Suppressor macrophage treated with lipopolysaccharide for 4 hours (primary cell): ENCODE measurements around the gene TMEM25.
"Not testable (repeated sequence)": the region's sequence is repeated elsewhere in the genome, so short reads cannot be mapped to it uniquely, and the experiment has no call there.

Source experiments
- DNase-seq: peaks from one replicate; pipeline ENCODE4 v3.0.0-alpha.2; 2020

Gene TMEM25

DNA sequence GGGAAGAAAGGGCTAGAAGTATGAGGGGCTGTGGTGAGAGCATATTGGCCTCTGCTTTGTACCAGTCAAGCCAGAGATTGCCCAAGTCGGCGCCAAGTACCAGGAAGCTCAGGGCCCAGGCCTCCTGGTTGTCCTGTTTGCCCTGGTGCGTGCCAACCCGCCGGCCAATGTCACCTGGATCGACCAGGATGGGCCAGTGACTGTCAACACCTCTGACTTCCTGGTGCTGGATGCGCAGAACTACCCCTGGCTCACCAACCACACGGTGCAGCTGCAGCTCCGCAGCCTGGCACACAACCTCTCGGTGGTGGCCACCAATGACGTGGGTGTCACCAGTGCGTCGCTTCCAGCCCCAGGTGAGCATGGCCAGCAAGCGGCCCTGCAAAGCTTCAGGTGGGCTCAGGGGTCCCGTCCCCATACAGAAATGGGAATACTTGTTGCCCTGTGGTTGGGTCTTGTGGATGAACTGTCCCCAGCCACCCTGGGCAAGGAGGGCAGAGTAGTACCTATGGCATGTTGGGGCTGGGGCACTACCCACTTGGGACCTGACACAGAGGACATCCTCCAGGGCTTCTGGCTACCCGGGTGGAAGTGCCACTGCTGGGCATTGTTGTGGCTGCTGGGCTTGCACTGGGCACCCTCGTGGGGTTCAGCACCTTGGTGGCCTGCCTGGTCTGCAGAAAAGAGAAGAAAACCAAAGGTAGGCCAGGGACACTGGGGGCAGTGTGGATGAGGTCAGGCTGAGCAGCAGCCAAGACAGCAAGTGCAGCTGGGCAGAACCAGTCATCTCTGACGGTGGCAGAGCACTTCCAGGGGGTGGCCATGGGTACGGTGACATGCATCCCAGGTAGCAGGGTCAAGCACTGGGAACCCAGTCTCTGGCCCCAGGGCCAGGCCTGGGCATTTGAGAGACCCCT lies 2.1 kb downstream of the TMEM25 start:
- no peak for DNase-seq

GRCh38 chr11:118533769-118534729 lies 3.1 kb downstream of the TMEM25 start:
- DNase-seq, result no peak

DNA sequence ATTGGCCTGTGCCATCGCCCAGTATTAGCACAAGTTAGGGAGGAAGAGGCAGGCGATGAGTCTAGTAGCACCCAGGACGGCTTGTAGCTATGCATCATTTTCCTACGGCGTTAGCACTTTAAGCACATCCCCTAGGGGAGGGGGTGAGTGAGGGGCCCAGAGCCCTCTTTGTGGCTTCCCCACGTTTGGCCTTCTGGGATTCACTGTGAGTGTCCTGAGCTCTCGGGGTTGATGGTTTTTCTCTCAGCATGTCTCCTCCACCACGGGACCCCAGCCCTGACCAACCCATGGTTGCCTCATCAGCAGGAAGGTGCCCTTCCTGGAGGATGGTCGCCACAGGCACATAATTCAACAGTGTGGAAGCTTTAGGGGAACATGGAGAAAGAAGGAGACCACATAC lies 4.3 kb downstream of the TMEM25 start:
- DNase-seq, result no peak

DNA sequence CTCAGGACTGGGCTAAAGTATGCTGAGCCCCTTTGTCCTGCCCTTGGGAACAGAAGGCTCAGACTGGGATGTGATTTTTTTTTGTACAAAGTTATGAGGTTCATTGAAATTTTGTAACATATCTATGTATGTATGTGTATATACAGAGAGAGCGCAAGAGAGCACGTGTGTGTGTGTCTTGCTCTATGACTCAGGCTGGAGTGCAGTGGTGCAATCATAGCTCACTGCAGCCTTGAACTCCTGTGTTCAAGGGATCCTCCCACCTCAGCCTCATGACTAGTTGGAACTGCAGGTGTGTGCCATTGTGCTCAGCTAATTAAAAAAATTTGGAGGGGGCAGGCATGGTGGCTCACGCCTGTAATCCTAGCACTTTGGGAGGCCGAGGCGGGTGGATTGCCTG lies 5.7 kb downstream of the TMEM25 start:
- no peak for DNase-seq

GRCh38 chr11:118537409-118537980 lies 6.5 kb downstream of the TMEM25 start:
- no peak for DNase-seq

DNA sequence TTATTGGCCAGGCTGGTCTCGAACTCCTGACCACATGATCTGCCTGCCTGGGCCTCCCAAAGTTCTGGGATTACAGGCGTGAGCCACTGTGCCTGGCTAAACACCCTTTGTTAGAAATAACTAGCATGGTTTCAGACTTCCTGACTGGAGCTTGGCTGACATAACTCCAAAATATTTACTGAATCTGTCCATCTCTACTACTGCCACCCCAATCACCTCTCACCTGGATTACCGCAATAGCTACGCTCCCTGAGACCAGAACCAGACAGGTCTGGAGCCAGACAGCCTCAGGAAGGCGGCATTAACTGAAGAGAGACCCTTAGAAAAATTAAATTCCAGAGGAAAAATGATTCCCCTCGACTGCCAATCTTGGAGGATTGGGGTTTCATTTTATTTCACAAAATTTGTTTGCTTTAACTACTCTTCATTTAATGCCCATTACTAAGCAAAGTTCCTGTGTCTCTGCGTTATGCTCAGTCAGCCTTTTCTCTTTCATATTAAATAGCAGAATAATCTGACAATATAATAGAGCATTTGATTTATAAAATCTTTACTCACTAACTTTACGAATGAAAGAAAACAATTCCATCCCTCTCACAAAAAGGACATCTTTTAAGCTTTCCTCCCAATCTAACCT lies 13.1 kb downstream of the TMEM25 start:
- DNase-seq, result no peak

DNA sequence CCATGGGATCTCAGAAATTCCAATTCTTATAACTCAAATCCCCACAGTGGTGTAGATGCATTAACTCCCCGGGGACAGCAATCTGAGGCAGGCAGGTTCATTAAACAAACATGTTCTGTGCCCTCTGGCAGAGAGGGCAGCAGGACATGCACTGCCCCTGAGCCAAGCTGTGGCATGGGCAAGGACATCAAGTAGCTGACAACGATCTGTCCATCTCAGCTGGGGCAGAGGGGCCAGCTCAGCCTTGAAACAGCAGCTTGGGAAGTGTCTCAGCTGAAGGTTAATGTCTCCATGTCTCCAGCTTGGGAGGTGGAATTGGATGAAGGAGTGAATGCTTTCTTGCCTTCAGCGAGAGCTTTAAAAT lies 13.6 kb downstream of the TMEM25 start:
- DNase-seq, result no peak

GRCh38 chr11:118545533-118545932 lies 14.5 kb downstream of the TMEM25 start:
- DNase-seq, result no peak

DNA sequence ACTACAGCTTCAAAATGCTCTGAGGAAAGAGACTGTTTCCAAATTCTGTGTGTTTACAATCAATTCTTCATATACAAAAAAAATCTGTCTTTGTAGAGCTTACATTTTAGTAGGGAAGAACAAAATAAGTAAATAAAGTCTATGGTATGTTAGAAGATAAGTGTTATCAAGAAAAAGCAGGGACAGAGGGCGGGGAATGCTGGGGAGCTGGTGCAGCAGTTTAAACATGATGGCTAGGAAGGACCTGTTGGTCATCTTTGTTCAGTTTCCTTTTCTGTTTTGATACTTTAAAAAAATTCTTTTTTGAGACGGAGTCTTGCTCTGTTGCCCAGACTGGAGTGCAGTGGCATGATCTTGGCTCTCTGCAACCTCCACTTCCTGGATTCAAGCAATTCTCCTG lies 16.1 kb downstream of the TMEM25 start:
- no peak for DNase-seq

DNA sequence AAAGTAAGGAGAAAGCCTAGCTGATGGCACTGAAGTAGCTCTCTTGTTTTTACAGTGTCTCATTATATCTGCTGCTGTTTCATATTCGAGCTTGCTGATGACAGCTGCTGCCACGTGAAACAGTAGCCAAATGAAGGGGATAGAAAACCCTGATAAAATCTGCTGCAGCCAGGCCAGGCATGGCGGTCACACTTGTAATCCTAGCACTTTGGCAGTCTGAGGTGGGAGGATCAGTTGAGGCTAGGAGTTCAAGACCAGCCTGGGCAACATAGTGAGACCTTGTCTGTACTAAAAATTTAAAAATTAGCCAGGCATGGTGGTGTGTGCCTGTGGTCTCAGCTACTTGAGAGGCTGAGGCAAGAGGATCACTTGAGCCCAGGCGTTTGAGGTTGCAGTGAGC lies 21.3 kb downstream of the TMEM25 start:
- DNase-seq, result no peak

- DNase-seq, result no peak
Observed at GRCh38 chr11:118560806-118561205, 29.8 kb downstream of the TMEM25 start.

GRCh38 chr11:118565051-118565450 lies 34.1 kb downstream of the TMEM25 start:
- DNase-seq, result no peak

GRCh38 chr11:118569670-118570069 lies 38.7 kb downstream of the TMEM25 start:
- DNase-seq, result no peak

DNA sequence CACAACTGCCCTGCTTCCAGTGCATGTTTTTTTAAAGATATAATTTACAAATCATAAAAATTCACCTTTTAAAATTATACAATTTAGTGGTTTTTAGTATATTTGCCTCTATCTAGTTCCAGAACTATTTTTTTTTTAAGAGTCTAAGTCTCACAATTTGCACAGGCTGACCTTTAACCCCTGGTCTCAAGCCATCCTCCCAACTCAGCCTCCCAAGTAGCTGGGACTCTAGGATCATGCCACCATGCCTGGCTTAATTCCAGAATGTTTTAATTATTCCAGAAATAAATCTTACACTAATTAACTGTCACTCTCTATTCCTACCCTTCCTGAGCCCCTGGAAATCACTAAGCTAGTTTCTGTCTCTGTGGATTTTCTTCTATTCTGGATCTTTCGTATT lies 39.8 kb downstream of the TMEM25 start:
- no peak for DNase-seq

DNA sequence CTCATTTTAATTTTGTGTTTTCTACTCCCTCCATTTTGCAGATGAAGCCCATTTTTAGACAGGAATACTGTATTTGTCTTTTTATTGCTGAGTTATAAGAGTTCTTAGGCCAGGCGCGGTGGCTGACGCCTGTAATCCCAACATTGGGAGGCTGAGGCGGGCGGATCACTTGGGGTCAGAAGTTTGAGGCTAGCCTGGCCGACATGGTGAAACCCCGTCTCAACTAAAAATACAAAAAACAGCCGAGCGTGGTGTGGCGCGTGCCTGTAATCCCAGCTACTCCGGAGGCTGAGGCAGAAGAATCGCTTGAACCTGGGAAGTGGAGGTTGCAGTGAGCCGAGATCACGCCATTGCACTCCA lies 40.7 kb downstream of the TMEM25 start:
- DNase-seq, result not testable (repeated sequence)

DNA sequence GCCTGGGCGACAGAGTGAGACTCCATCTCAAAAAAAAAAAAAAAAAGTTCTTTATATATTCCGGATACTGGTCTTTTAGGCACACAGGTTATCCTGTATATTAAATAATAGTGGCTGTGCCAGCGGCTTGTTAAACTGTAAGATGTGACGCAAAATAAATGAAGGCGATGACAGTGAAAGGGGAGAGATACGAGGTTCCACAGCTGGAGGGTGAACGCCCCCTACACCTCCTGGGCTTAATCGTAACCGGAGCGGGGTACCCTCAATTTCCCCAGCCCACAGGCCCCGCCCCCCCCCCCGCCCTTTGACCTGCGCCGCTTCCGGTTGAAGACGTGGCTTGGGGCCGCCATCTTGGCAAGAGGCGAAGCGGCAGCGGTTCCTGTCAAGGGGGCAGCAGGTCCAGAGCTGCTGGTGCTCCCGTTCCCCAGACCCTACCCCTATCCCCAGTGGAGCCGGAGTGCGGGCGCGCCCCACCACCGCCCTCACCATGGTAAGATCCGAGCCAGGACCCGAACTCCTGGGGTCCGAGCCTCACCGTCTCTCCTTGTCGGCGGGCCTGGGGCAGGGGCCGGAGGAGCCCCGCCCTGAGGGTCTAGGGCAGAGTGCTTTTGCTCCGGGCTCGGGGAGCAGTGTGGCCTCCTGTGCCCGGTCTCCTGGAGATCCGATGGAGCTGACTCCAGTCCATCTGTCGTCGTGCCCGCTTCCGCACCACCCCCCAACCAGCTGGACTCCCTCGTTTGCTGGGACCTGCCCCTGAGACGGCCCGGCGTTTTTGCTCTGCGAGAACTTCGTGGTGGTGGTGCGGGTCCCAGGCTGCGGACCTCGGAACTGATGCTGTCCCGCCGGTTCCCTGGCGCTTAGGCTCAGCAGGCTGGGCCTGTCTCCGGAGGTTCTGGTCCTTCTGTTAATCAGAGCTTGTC lies 41.3 kb downstream of the TMEM25 start, which contains the start of gene ARCN1:
TSS of gene ARCN1 (plus strand) at position 349 of the 920 bp plus-strand sequence. CDS start at position 488, 139 bp downstream.
- DNase-seq, result peak; percentile 82

DNA sequence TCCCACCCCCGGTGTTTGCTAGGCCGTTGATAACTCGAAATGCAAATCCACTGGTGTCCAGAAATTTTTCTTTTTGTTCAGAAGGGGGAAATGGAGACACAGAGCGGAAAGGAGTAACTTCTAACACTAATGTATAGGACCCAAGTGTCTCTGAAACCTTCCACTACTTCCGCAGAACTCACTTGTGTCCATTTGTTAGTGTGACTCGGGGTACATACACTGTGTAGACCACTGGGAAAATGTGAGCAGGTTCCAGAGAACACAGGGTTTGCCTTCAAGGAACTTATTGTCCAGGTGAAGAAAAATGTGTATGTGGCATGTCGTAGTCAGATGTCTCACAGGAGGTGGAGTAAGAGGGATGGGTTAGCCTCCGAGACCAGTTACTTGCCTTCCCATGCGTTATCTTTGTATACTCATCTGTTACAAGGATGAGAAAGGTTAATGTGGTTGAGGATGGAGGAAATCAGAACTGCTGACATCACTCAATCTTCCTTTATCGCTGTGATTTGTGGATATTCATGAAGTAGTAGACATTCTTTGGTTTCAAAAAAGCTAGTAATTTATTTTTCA lies 42.1 kb downstream of the TMEM25 start:
- peak; percentile 13 for DNase-seq

GRCh38 chr11:118574636-118575035 lies 43.6 kb downstream of the TMEM25 start:
- no peak for DNase-seq

DNA sequence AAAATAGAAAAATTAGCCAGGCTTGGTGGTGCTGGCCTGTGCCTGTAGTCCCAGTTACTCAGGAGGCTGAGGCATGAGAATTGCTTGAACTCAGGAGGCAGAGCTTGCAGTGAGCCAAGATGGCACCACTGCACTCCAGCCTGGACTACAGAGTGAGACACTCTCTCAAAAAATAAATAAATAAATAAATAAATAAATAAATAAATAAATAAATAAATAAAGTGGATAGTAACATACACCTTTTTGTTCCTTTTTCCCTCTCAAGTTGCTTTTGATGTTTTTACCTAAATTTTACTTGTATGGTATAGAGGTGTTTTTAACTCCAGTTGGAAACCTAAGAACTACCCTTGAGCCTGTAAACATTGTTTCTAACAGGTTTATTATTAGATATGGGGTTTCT lies 47.0 kb downstream of the TMEM25 start:
- DNase-seq, result not testable (repeated sequence)

- DNase-seq, result no peak
Observed at GRCh38 chr11:118581057-118581456, 50.1 kb downstream of the TMEM25 start.
